Measurements from ENCODE around the gene GPX7.

DNA sequence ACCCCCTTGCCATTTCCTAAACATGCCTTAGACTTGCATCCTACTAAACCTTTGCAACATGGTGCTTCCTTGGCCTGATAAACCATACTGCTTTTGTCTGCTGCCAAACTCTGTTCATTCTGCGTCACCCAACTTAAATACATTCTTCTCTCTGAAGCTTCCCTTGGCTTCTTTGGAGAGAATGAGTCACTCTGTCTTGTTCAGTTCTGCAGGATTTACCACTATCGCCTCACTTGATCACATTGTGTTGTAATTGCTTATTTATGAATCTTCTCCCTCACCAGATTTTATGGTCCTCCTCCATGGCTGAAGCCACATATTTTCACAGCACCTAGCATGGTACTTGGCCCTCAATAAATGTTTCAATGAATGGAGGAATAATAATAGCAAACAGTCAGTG, 27.6 kb upstream of the GPX7 start:
- no peak for TF ChIP-seq POLR2A (IDR thresholded peaks at IDR 0.05)
- TF ChIP-seq, protein P1, sequence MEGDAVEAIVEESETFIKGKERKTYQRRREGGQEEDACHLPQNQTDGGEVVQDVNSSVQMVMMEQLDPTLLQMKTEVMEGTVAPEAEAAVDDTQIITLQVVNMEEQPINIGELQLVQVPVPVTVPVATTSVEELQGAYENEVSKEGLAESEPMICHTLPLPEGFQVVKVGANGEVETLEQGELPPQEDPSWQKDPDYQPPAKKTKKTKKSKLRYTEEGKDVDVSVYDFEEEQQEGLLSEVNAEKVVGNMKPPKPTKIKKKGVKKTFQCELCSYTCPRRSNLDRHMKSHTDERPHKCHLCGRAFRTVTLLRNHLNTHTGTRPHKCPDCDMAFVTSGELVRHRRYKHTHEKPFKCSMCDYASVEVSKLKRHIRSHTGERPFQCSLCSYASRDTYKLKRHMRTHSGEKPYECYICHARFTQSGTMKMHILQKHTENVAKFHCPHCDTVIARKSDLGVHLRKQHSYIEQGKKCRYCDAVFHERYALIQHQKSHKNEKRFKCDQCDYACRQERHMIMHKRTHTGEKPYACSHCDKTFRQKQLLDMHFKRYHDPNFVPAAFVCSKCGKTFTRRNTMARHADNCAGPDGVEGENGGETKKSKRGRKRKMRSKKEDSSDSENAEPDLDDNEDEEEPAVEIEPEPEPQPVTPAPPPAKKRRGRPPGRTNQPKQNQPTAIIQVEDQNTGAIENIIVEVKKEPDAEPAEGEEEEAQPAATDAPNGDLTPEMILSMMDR (IDR thresholded peaks at IDR 0.05 in 4 of 5, conservative IDR thresholded peaks at IDR 0.05 in 1 of 5), result no peak
